Left ventricle myocardium inferior (tissue), 1 donor: ENCODE results near the gene PTPRT. TPM values are rescaled to one million over a fixed set of nuclear protein-coding genes. Genes with fewer than 3 reads are reported as not detected.

Experiments used
- DNase-seq: peaks from one replicate; pipeline ENCODE4 v3.0.0-alpha.2; 2020
- H3K27ac ChIP-seq: fragments of 200-600 bp; replicated peaks from 2 replicates; pipeline ENCODE4 v1.8.0; 2021
- H3K27me3 ChIP-seq: fragments of 200-600 bp; 2 replicates; pipeline ENCODE4 v1.8.0; 2021; ENCODE audit warnings: low read depth
- H3K36me3 ChIP-seq: fragments of 200-600 bp; 2 replicates; pipeline ENCODE4 v1.8.0; 2021
- H3K4me1 ChIP-seq: fragments of 200-600 bp; 2 replicates; pipeline ENCODE4 v1.8.0; 2021
- H3K4me3 ChIP-seq: fragments of 200-600 bp; 2 replicates; pipeline ENCODE4 v1.8.0; 2021; ENCODE audit warnings: mild to moderate bottlenecking, moderate library complexity
- H3K9me3 ChIP-seq: fragments of 200-600 bp; replicated peaks from 2 replicates; pipeline ENCODE4 v1.8.0; 2021
- intact Hi-C: fragments of 100-400 bp; cut with micrococcal nuclease; formaldehyde crosslinking; loops from one replicate; pipeline ENCODE4 v1.11.0; 2022
- total RNA-seq: library from RNA; stranded (reverse); fragmentation: NEBNext Ultra II Directional; extraction: Animal tissue kit (Norgen Biotek cat#: 25700); gene quantifications from one replicate; pipeline ENCODE4 v1.2.1, GENCODE V29; 2021
- TF ChIP-seq, protein P1 (sequence below): fragments of 200-600 bp; IDR thresholded peaks from 2 replicates; pipeline ENCODE4 v1.8.0; 2021; ENCODE audit warnings: antibody characterized with exemption, mild to moderate bottlenecking, borderline replicate concordance
- donor health status: DM: no; HTN: yes; CAD: no; lungs with severe emphysema.

Gene PTPRT
- total RNA-seq, 1 donor from 2014 or later = 0.08 TPM

DNA sequence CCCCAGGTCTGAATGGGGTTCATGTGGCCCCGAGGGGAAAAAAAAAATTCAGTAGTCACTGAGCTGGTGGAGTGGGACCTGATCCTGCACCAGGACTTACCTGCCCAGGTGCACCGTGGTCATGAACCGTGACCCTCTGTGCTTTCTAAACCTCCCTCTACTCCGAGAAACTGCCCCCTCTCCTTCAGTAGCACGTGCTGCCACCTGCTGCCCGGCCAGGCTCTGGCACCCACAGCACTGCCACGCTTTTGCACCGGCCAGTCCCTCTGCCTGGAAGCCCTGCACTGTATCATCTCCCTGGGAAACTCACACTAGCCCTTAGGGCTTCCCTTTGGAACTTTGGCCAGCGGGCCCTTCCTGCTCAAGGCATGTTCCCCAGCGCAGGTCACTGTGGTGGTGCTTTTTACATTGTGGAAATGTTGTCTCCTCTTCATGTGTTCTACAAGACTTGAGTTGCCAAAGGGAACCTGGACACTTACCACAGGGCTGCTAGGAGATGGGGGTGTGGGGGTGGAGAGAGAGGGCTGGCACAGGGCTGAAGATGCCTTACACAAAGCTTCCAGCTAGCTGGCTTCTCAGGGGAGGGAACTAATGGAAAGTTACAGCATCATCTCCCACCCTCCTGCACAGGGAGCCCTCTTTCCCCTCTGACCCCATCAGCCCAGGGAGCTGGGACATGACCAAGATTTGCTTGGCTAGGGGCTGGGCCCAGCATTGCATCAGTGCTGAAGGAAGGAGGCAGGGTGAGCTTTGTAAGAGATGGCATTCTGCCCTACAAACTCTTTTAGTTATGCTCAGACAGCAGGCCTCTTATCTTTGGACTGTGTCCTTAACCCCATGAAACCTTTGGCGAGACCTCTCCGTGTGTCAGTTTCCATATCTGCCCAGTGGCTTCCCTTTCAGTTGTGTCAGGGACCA lies 2.5 kb upstream of the PTPRT start:
- no peak overlapping the region for H3K4me3 ChIP-seq
- no peaks in the 10 kb centered on the region for H3K9me3 ChIP-seq
- H3K27me3 ChIP-seq = peaks cover 87% of the 10 kb centered on the region
- TF ChIP-seq, protein P1, sequence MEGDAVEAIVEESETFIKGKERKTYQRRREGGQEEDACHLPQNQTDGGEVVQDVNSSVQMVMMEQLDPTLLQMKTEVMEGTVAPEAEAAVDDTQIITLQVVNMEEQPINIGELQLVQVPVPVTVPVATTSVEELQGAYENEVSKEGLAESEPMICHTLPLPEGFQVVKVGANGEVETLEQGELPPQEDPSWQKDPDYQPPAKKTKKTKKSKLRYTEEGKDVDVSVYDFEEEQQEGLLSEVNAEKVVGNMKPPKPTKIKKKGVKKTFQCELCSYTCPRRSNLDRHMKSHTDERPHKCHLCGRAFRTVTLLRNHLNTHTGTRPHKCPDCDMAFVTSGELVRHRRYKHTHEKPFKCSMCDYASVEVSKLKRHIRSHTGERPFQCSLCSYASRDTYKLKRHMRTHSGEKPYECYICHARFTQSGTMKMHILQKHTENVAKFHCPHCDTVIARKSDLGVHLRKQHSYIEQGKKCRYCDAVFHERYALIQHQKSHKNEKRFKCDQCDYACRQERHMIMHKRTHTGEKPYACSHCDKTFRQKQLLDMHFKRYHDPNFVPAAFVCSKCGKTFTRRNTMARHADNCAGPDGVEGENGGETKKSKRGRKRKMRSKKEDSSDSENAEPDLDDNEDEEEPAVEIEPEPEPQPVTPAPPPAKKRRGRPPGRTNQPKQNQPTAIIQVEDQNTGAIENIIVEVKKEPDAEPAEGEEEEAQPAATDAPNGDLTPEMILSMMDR = peak; percentile 41
- no peaks in the 10 kb centered on the region for H3K36me3 ChIP-seq
- H3K4me1 ChIP-seq = peaks cover 17% of the 10 kb centered on the region
- intact Hi-C loops = no loop called here
- DNase-seq = no peak
- no peak overlapping the region for H3K27ac ChIP-seq

DNA sequence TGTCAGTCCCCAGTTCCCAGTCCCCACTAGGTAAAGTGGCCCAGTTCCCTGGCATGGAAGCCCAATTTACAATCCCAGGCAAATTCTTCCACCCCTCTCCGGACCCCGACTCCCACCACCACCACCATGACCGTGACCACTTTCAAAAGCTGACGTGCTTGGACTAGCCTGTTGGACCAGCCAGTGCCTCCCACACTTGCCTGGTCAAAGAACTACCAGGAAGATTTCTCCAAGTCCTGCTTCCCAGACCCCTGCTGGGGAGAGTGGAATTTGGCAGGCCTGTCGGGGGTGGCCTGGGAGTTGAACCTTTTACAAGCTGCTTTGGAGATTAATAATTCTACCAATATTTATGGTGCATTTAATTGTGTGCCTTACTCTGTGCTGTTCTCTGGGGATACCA lies 1.4 kb upstream of the PTPRT start:
- intact Hi-C loops = no loop called here
- H3K4me1 ChIP-seq = peaks cover 17% of the 10 kb centered on the region
- no peak overlapping the region for H3K27ac ChIP-seq
- no peak overlapping the region for H3K4me3 ChIP-seq
- no peaks in the 10 kb centered on the region for H3K36me3 ChIP-seq
- DNase-seq = no peak
- no peaks in the 10 kb centered on the region for H3K9me3 ChIP-seq
- TF ChIP-seq, protein P1 = no peak
- H3K27me3 ChIP-seq = peaks cover 87% of the 10 kb centered on the region

DNA sequence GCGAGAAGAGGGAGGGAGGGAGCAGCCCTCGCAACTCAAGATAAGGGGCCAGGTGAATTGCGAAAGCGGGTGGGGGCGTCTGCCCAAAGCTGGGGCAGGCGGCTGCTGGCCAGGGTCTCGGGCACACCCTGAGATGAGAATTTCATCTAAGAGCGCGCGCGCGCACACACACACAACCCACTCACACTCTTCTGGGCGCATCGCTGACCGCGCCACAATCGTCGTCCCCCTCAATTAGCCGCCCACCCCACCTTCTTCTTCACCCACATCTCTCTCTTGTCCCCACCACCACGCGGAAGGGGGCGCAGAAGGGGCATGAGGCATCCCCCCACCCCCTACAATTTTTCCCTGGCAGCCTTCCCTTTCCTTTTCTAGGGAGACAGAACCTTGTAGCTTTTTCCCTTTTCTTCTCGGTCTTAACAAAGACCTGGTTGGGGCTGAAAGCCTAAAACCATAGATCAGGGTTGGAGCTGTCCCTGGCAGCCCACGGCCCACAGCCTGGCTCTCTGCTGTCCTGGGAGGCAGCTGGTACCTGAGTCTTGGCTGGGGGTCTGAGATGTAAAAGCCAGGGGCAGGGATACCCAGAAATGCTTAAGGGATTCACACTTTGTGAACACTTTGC lies 737 bp upstream of the PTPRT start:
- no peak for DNase-seq
- TF ChIP-seq, protein P1 = no peak
- H3K4me1 ChIP-seq = peaks cover 17% of the 10 kb centered on the region
- H3K9me3 ChIP-seq = no peaks in the 10 kb centered on the region
- H3K4me3 ChIP-seq = peak overlapping the region; percentile 34
- intact Hi-C loops = no loop called here
- H3K36me3 ChIP-seq = no peaks in the 10 kb centered on the region
- no peak overlapping the region for H3K27ac ChIP-seq
- peaks cover 90% of the 10 kb centered on the region for H3K27me3 ChIP-seq

DNA sequence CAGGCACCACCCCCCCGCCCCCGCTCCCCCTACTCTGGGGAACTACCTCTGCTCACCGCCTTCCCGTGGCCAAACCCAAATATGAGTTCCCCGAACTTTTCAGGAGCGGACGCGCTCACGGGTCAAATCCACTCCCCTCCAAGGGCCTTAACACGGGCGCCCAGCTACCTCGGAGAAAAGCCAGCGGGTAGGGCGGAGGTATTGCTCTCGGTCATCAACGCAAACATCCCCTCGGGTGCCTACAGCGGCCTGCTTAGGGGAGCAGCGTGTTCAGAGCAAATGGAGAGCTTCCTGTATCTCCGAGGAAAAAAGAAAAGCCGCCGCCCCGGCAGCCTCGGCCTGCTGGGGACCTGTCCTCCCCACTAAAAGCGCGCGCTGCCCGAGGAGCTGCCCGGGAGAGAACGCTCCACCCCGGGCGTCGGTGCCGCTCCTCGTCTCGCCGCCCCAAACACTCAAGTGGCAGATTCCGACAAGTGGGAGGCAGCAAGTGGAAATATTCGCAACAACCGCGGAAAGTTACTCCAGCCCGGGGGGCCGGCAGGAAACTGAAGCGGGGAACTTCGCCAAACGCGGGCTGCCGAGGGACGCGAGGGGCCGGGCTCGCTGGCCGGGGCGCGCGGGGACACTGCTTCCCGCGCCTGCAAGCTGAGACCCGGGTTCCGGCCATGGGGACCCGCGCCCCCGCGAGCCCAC lies 699 bp downstream of the PTPRT start:
- H3K27me3 ChIP-seq = peaks cover 96% of the 10 kb centered on the region
- intact Hi-C loops = loop anchor here (10.0 kb wide), 1 partner anchor 1454 kb away; no protein-coding TSS in a partner anchor
- TF ChIP-seq, protein P1 = no peak

DNA sequence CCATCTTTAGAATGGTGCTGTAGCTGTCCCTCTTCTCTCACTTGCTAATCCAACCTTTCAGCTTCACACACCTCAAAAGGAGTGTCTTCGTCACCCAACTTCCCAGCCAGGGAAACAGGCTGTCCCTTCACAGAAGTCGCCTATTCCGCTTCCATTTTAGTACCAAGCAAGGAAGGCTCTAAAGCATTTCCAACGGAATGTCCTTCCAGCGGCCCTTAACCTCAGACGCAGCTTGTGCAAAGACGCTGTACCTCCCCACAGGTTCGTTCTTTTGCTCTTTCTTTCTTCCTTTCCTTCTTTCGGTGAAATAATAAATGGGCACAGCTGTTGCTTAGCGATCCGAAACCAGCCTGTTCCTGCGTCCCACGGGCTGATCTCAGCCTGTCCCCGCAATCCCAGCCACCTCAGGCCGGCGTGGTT lies 1.5 kb downstream of the PTPRT start:
- peak overlapping the region; percentile 54 for H3K4me3 ChIP-seq
- intact Hi-C loops = loop anchor here (10.0 kb wide), 1 partner anchor 1453 kb away; no protein-coding TSS in a partner anchor
- H3K27me3 ChIP-seq = peaks cover 89% of the 10 kb centered on the region
- DNase-seq = no peak
- no peaks in the 10 kb centered on the region for H3K36me3 ChIP-seq
- TF ChIP-seq, protein P1 = no peak
- H3K27ac ChIP-seq = no peak overlapping the region
- H3K9me3 ChIP-seq = no peaks in the 10 kb centered on the region
- H3K4me1 ChIP-seq = peaks cover 17% of the 10 kb centered on the region

More for the DNA sequence above, 699 bp downstream of the PTPRT start:
- H3K4me1 ChIP-seq = peaks cover 17% of the 10 kb centered on the region
- H3K4me3 ChIP-seq = peak overlapping the region; percentile 54
- no peak overlapping the region for H3K27ac ChIP-seq
- no peaks in the 10 kb centered on the region for H3K36me3 ChIP-seq
- DNase-seq = no peak
- H3K9me3 ChIP-seq = no peaks in the 10 kb centered on the region
